ENCODE results near the gene RORC. TPM values are rescaled to one million over a fixed set of nuclear protein-coding genes. Genes with fewer than 3 reads are reported as not detected.

The RORC gene
- total RNA-seq, 2 donors from 2014 or later = 32.3 to 51.4 TPM

DNA sequence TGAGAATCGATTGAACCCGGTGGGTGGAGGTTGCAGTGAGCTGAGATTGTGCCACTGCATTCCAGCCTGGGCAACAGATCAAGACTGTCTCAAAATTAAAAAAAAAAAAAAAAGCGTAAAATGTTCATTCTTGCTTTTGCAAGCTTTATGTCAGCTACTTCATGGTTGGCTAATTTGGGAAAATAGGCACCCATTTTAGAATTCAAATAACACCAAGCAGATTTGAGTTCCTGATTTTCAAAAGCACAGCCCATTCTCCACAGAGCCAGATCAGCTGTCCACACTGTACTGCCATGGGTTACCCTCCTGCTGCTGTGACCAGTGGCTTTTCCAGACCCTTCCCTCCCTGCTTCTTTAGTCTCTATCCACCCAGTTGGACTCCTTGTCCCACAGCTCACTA is 17.5 kb upstream of the RORC start:
- DNase-seq (no peak), ATAC-seq (no peak)
- H3K4me1 ChIP-seq = peaks cover 8% of the 10 kb centered on the region
- H3K27ac ChIP-seq = no peak overlapping the region
- no peak for TF ChIP-seq POLR2A (IDR thresholded peaks at IDR 0.05)
- TF ChIP-seq, protein P1, sequence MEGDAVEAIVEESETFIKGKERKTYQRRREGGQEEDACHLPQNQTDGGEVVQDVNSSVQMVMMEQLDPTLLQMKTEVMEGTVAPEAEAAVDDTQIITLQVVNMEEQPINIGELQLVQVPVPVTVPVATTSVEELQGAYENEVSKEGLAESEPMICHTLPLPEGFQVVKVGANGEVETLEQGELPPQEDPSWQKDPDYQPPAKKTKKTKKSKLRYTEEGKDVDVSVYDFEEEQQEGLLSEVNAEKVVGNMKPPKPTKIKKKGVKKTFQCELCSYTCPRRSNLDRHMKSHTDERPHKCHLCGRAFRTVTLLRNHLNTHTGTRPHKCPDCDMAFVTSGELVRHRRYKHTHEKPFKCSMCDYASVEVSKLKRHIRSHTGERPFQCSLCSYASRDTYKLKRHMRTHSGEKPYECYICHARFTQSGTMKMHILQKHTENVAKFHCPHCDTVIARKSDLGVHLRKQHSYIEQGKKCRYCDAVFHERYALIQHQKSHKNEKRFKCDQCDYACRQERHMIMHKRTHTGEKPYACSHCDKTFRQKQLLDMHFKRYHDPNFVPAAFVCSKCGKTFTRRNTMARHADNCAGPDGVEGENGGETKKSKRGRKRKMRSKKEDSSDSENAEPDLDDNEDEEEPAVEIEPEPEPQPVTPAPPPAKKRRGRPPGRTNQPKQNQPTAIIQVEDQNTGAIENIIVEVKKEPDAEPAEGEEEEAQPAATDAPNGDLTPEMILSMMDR (IDR thresholded peaks at IDR 0.05) = no peak
- WGBS, 2 donors = 61 to 64% methylated on average over 3 of the region's 3 CpGs
- no peaks in the 10 kb centered on the region for H3K27me3 ChIP-seq
- H3K36me3 ChIP-seq (replicated peaks in 1 of 2; ENCODE audit: insufficient read depth in 1 of 2, low read depth in 2 of 2) = no peaks in the 10 kb centered on the region
- no peak overlapping the region for H3K4me3 ChIP-seq
- intact Hi-C loops (cut with DNase I) = no loop called here
- H3K9me3 ChIP-seq = no peaks in the 10 kb centered on the region

DNA sequence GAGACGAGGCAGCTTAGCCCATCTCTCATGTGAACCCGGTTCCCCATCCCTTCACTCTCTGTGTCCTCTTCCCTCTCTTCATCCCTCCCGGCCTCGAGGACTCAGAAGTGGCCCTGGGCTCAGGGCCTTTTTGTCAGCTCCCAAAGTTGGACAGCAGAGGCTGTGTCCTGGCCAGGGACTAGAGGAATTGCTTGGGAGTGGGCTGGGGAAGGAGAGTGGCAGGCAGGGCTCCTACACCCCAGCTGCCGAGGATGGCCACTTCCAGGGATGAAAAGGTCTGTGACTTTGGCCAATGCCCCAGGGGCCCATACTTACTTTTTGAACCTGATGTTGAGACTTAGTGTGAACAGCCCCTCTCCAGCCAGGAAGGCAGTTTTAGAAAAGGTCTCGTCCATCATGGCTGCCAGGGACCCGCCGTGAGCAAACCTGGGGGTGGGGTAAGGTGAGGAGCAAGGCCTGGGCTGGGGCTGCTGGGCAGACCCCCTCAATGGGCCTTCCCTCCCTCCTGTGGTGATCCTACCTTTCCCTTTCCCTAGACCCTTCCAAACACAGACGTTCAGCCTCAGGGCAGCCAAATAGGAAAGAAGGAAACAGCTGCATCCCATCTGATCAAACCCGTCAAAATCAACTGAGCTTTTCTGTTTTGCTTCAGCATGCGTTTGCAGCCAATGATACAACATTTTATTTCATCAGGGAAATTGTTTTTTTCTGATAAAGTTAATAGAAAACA is 16.4 kb upstream of the RORC start:
- DNase-seq (no peak), ATAC-seq (no peak)
- TF ChIP-seq, protein P1 (IDR thresholded peaks at IDR 0.05) = no peak
- no peak for TF ChIP-seq POLR2A (IDR thresholded peaks at IDR 0.05)
- peaks cover 8% of the 10 kb centered on the region for H3K4me1 ChIP-seq
- WGBS, 2 donors = 66 to 70% methylated on average over 9 to 11 of the region's 11 CpGs
- H3K27ac ChIP-seq = no peak overlapping the region
- intact Hi-C loops (cut with DNase I) = no loop called here
- H3K4me3 ChIP-seq = no peak overlapping the region
- H3K9me3 ChIP-seq = no peaks in the 10 kb centered on the region
- H3K27me3 ChIP-seq = no peaks in the 10 kb centered on the region
- no peaks in the 10 kb centered on the region for H3K36me3 ChIP-seq (replicated peaks in 1 of 2; ENCODE audit: insufficient read depth in 1 of 2, low read depth in 2 of 2)

DNA sequence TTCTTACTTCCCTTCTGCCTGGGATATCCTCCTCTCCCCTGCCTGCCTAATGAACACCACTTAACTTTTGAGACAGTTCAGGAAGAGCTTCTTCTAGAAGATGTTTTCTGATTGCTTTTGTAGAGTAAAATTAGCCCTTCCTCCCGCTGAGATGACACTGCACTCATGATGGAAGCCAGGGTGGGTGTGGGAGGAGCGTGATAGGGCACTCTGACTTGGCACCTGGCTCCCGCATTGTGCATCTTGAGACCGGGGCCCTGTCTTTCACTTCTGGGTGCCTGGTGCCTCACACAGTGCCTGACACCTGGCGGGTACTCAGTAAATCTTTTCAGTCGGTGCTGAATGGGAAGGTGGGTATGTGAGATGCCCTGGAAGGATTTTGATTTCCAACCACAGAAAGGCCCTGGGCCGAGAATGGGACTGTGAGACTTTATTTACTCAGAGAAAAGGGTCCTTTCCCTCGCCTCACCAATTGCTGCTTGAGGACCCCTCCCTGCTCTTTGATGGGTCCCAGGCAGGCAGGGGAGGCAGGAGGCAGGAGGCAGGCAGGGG is 15.2 kb upstream of the RORC start:
- WGBS, 2 donors = 84 to 88% methylated on average over 8 of the region's 8 CpGs
- ATAC-seq = no peak

DNA sequence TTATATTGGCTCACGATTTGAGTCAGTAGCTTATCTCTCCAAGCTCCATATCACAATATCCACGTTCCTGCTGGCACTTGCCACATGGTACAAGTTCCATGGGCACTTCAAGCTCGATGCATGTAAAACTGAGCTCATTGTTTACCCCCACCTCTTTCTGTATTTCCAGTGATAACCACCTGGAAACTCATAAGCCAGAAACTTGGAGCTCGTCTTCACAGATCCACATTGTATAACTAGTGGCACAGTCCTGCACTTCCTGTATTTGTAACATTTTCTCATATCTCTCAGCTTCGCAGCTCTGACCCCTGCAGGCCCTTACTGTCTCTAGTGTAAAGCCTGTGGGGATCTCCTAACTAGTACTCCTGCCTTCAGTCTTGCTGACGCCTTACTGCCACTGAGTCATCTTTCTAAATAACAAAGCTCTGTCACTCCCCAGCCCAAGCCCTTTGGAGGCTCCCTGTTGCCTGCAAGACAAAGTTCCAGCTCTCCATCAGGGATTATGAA is 14.5 kb upstream of the RORC start:
- H3K4me1 ChIP-seq = peaks cover 10% of the 10 kb centered on the region
- TF ChIP-seq POLR2A (IDR thresholded peaks at IDR 0.05) = no peak
- TF ChIP-seq, protein P1 (IDR thresholded peaks at IDR 0.05) = peak in 4 of 7 experiments; percentile 5 to 15 (median 12)
- ATAC-seq = peak; percentile 59
- no peaks in the 10 kb centered on the region for H3K9me3 ChIP-seq
- WGBS, 2 donors = 13 to 19% methylated on average over 6 of the region's 6 CpGs
- DNase-seq = peak in 1 of 4 donors; percentile 45
- no peaks in the 10 kb centered on the region for H3K27me3 ChIP-seq
- H3K36me3 ChIP-seq (replicated peaks in 1 of 2; ENCODE audit: insufficient read depth in 1 of 2, low read depth in 2 of 2) = no peaks in the 10 kb centered on the region
- peak overlapping the region in 2 of 4 donors; percentile 5 to 16 for H3K27ac ChIP-seq
- H3K4me3 ChIP-seq = no peak overlapping the region
- intact Hi-C loops (cut with DNase I) = no loop called here

More for the DNA sequence above, 15.2 kb upstream of the RORC start:
- H3K4me1 ChIP-seq = peaks cover 8% of the 10 kb centered on the region
- no peak for DNase-seq
- intact Hi-C loops (cut with DNase I) = no loop called here
- no peak overlapping the region for H3K27ac ChIP-seq
- H3K36me3 ChIP-seq (replicated peaks in 1 of 2; ENCODE audit: insufficient read depth in 1 of 2, low read depth in 2 of 2) = no peaks in the 10 kb centered on the region
- no peaks in the 10 kb centered on the region for H3K27me3 ChIP-seq
- TF ChIP-seq POLR2A (IDR thresholded peaks at IDR 0.05) = no peak
- TF ChIP-seq, protein P1 (IDR thresholded peaks at IDR 0.05) = no peak
- H3K9me3 ChIP-seq = no peaks in the 10 kb centered on the region
- no peak overlapping the region for H3K4me3 ChIP-seq
